Epidermal melanocyte (primary cell): ENCODE results near the gene SLC16A12.
A peak's percentile ranks its signal among the peaks of the same experiment; 100 is the strongest.

Experiments
- DNase-seq: peaks from one replicate; pipeline ENCODE4 v3.0.0; 2011; ENCODE audit warnings: low spot score; ENCODE audit not compliant: insufficient read length

Gene SLC16A12

GRCh38 chr10:89535171-89536012 is at the start of gene SLC16A12:
SLC16A12 (minus strand) TSS chr10:89535594; CDS start chr10:89462578, 73,016 bp downstream.
- peak; percentile 22 for DNase-seq

GRCh38 chr10:89582022-89582421 is 46.6 kb upstream of the SLC16A12 start:
- DNase-seq: no peak

- DNase-seq: no peak
Observed at GRCh38 chr10:89580243-89580642, 44.8 kb upstream of the SLC16A12 start.

- DNase-seq: no peak
Observed at GRCh38 chr10:89576696-89577095, 41.3 kb upstream of the SLC16A12 start.

- no peak for DNase-seq
Observed at GRCh38 chr10:89576022-89576421, 40.6 kb upstream of the SLC16A12 start.

- no peak for DNase-seq
Observed at GRCh38 chr10:89575031-89575430, 39.6 kb upstream of the SLC16A12 start.

GRCh38 chr10:89574368-89574767 is 39.0 kb upstream of the SLC16A12 start:
- no peak for DNase-seq

GRCh38 chr10:89567576-89568245 is 32.3 kb upstream of the SLC16A12 start:
- no peak for DNase-seq

GRCh38 chr10:89566992-89567391 is 31.6 kb upstream of the SLC16A12 start:
- DNase-seq: no peak

GRCh38 chr10:89566095-89566950 is 30.9 kb upstream of the SLC16A12 start:
- no peak for DNase-seq

GRCh38 chr10:89565180-89565579 is 29.8 kb upstream of the SLC16A12 start:
- DNase-seq: no peak

- DNase-seq: peak; percentile 28
Observed at GRCh38 chr10:89563861-89564478, 28.6 kb upstream of the SLC16A12 start.

- no peak for DNase-seq
Observed at GRCh38 chr10:89563311-89563710, 27.9 kb upstream of the SLC16A12 start.

GRCh38 chr10:89556600-89556999 is 21.2 kb upstream of the SLC16A12 start:
- no peak for DNase-seq

- DNase-seq: no peak
Observed at GRCh38 chr10:89555688-89556445, 20.5 kb upstream of the SLC16A12 start.

- no peak for DNase-seq
Observed at GRCh38 chr10:89554433-89554832, 19.0 kb upstream of the SLC16A12 start.

- peak; percentile 35 for DNase-seq
Observed at GRCh38 chr10:89553064-89553734, 17.8 kb upstream of the SLC16A12 start.

- no peak for DNase-seq
Observed at GRCh38 chr10:89552213-89552612, 16.8 kb upstream of the SLC16A12 start.

GRCh38 chr10:89550509-89550908 is 15.1 kb upstream of the SLC16A12 start:
- no peak for DNase-seq

GRCh38 chr10:89549510-89549909 is 14.1 kb upstream of the SLC16A12 start:
- no peak for DNase-seq
